ENCODE results near the gene SHC3. TPM values are rescaled to one million over a fixed set of nuclear protein-coding genes. Genes with fewer than 3 reads are reported as not detected.

Gene SHC3
- 0.85 TPM for total RNA-seq

DNA sequence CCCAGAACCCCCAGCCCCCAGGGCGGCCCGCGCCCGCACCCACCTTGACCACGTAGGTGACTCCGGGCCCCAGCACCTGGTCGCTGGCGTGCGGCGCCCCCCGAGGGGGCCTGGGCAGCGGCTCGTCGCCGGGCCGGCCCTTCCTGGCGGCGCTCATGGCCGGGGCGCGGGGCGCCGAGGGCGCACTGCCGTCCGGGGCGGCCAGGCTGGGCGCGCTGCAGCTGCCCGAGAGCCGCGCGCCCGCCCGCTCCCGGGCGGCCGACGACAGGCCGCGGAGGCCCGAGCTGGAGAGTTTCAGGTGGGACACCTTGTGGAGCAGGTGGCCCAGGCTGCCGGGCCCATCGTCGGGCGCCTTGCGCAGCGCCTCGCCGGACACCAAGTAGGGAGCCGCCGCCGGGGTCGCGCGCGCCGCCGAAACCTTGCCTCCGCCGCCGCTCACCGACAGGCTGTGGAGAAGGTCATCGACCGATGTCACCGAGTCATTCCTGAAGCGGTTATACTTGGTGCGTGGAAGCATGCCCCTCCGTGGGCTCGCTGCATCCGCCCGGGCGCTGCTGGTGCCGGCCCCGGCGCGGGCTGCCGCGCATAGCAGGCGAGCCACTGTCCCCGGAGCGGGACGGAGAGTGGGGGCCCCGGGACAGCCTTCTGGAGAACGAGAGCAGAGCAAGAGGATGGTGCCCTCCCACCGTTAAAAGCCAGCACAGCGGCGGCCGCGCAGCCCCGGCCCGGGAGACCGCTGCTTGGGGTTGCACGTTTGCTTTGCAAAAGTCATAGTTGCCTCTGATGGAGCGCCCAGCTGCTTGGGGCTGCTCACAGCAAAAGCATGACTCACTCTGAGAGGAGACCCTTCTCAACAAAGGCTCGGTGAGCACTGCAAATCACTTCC is at the start of gene SHC3:
Gene SHC3, minus strand, starts transcription at position 875 of the 886 bp plus-strand sequence. Its CDS starts 358 bp downstream, at position 517.
- Histone ChIP-seq H3K27ac (peak within 1 kb of the TSS; percentile 60 to 82), H3K36me3 (no peaks in the 10 kb centered on the region), H3K27me3 (peaks cover 4% of the 10 kb centered on the region), H3K4me1 (peaks cover 7 to 10% of the 10 kb centered on the region in 2 donors), H3K9me3 (no peaks in the 10 kb centered on the region), H3K4me3 (peak within 1 kb of the TSS; percentile 43 to 66)
- intact Hi-C loops (cut with DNase I) = no loop called here
- TF ChIP-seq, protein P1, sequence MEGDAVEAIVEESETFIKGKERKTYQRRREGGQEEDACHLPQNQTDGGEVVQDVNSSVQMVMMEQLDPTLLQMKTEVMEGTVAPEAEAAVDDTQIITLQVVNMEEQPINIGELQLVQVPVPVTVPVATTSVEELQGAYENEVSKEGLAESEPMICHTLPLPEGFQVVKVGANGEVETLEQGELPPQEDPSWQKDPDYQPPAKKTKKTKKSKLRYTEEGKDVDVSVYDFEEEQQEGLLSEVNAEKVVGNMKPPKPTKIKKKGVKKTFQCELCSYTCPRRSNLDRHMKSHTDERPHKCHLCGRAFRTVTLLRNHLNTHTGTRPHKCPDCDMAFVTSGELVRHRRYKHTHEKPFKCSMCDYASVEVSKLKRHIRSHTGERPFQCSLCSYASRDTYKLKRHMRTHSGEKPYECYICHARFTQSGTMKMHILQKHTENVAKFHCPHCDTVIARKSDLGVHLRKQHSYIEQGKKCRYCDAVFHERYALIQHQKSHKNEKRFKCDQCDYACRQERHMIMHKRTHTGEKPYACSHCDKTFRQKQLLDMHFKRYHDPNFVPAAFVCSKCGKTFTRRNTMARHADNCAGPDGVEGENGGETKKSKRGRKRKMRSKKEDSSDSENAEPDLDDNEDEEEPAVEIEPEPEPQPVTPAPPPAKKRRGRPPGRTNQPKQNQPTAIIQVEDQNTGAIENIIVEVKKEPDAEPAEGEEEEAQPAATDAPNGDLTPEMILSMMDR (IDR thresholded peaks at IDR 0.05) = no peak
- DNase-seq (ENCODE audit: low spot score in 2 of 2) = no peak

- no peak for DNase-seq (ENCODE audit: low spot score in 2 of 2)
- intact Hi-C loops (cut with DNase I) = no loop called here
These were observed 47.4 kb upstream of the SHC3 start for GRCh38 chr9:89225991-89226471.

DNA sequence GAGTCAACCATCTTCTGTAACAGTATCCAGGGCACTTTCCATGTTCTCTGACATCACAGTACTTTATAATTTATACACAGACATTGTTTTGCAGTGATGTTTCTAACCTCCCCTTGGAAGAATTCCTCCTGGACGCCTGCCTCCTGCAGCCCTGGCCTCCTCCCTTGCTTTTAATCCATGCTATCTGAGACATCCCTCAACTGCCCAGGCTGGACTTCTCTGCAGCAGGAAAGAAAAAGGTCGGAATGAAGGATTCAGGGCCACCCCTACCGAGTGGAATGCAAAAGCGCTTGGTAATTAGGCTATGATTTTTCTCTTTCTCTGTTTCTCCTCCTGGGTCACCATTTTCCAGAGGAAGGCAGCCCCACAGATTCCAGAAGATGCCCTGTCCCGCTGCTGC is 47.0 kb upstream of the SHC3 start:
- Histone ChIP-seq H3K4me1 (no peaks in the 10 kb centered on the region), H3K4me3 (no peak overlapping the region), H3K36me3 (no peaks in the 10 kb centered on the region), H3K27ac (no peak overlapping the region), H3K27me3 (no peaks in the 10 kb centered on the region), H3K9me3 (no peaks in the 10 kb centered on the region)
- no peak for DNase-seq (ENCODE audit: low spot score in 2 of 2)
- intact Hi-C loops (cut with DNase I) = no loop called here
- TF ChIP-seq, protein P1 (IDR thresholded peaks at IDR 0.05) = no peak

More at GRCh38 chr9:89225991-89226471, 47.4 kb upstream of the SHC3 start:
- no peak overlapping the region for H3K4me3 ChIP-seq
- H3K27ac ChIP-seq = no peak overlapping the region
- no peaks in the 10 kb centered on the region for H3K4me1 ChIP-seq
- no peaks in the 10 kb centered on the region for H3K36me3 ChIP-seq
- H3K27me3 ChIP-seq = no peaks in the 10 kb centered on the region
- TF ChIP-seq, protein P1 (IDR thresholded peaks at IDR 0.05) = no peak
- H3K9me3 ChIP-seq = peaks cover 0 to 3% of the 10 kb centered on the region in 2 donors

GRCh38 chr9:89225036-89225435 is 46.4 kb upstream of the SHC3 start:
- H3K4me3 ChIP-seq = no peak overlapping the region
- DNase-seq (ENCODE audit: low spot score in 2 of 2) = no peak
- H3K9me3 ChIP-seq = no peaks in the 10 kb centered on the region
- no peaks in the 10 kb centered on the region for H3K36me3 ChIP-seq
- H3K27ac ChIP-seq = no peak overlapping the region
- TF ChIP-seq, protein P1 (IDR thresholded peaks at IDR 0.05) = no peak
- intact Hi-C loops (cut with DNase I) = no loop called here
- H3K27me3 ChIP-seq = no peaks in the 10 kb centered on the region
- no peaks in the 10 kb centered on the region for H3K4me1 ChIP-seq

DNA sequence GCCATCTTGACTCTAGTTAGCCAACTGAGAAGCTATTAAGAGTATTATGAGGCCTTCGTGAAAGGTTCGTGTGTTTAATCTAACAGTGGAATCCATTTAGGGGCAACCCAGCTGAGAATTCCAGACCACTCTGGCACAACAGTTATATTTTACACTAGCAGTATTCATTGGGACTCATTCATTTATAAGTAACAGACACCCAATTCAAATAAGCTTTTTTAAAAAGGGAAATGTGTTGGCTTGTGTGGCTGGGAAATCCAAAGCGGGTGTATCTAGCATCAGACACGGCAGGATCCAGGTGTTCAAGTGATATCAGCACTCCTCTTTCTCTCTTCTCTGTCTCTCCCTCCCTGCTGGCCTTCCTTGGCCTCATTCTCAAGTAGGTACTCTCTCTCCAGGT is 46.0 kb upstream of the SHC3 start:
- no peaks in the 10 kb centered on the region for H3K9me3 ChIP-seq
- no peak overlapping the region for H3K4me3 ChIP-seq
- no peaks in the 10 kb centered on the region for H3K36me3 ChIP-seq
- no peaks in the 10 kb centered on the region for H3K27me3 ChIP-seq
- no peaks in the 10 kb centered on the region for H3K4me1 ChIP-seq
- H3K27ac ChIP-seq = no peak overlapping the region
- no peak for DNase-seq (ENCODE audit: low spot score in 2 of 2)
- TF ChIP-seq, protein P1 (IDR thresholded peaks at IDR 0.05) = no peak
- intact Hi-C loops (cut with DNase I) = no loop called here

All from ascending aorta (tissue), 2 donors.